ENCODE data around the gene CACNA1C.

DNA sequence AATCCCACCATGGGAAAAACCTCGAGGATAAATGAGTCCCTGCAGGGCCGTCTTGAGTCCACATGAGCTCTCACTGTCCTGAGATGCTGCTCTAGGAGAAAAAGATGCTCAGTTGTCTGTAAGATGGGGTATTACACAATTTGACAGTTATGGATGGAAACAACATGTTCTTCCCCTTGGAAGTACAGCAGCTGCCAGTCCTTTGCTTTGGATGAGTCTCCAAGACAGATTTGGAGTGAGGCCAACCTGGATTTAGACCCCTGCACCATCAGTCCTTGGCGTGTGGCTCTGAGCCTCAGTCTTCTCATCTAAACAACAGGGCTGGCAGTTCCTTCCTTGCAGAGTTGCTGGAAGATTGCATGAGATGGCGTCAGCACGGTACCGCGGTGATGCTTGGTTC is 432.9 kb downstream of the CACNA1C start:
- TF ChIP-seq, protein P1, sequence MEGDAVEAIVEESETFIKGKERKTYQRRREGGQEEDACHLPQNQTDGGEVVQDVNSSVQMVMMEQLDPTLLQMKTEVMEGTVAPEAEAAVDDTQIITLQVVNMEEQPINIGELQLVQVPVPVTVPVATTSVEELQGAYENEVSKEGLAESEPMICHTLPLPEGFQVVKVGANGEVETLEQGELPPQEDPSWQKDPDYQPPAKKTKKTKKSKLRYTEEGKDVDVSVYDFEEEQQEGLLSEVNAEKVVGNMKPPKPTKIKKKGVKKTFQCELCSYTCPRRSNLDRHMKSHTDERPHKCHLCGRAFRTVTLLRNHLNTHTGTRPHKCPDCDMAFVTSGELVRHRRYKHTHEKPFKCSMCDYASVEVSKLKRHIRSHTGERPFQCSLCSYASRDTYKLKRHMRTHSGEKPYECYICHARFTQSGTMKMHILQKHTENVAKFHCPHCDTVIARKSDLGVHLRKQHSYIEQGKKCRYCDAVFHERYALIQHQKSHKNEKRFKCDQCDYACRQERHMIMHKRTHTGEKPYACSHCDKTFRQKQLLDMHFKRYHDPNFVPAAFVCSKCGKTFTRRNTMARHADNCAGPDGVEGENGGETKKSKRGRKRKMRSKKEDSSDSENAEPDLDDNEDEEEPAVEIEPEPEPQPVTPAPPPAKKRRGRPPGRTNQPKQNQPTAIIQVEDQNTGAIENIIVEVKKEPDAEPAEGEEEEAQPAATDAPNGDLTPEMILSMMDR (conservative IDR thresholded peaks at IDR 0.05): no peak
- no peak for TF ChIP-seq ZFX (IDR thresholded peaks at IDR 0.05)

All from C4-2B (cell line).